ENCODE measurements around the gene RNASE11.

RNASE11 gene

DNA sequence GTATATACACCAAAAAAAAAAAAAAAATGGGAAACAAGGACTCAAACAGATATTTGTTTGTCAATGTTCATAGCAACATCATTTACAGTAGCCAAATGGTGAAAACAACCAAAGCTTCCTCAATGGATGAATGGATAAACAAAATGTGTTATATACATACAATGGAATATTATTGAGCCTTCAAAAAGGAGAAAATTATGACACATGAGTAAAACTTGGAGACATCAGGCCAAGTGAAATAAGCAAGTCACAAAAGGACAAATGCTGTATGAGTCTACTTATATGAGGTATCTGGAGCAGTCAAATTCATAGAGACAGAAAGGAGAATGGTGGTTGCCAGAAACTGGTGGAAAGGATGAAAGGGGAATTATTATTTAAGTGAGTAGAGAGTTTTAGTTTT is 34.8 kb downstream of the RNASE11 start:
- TF ChIP-seq, protein P1, sequence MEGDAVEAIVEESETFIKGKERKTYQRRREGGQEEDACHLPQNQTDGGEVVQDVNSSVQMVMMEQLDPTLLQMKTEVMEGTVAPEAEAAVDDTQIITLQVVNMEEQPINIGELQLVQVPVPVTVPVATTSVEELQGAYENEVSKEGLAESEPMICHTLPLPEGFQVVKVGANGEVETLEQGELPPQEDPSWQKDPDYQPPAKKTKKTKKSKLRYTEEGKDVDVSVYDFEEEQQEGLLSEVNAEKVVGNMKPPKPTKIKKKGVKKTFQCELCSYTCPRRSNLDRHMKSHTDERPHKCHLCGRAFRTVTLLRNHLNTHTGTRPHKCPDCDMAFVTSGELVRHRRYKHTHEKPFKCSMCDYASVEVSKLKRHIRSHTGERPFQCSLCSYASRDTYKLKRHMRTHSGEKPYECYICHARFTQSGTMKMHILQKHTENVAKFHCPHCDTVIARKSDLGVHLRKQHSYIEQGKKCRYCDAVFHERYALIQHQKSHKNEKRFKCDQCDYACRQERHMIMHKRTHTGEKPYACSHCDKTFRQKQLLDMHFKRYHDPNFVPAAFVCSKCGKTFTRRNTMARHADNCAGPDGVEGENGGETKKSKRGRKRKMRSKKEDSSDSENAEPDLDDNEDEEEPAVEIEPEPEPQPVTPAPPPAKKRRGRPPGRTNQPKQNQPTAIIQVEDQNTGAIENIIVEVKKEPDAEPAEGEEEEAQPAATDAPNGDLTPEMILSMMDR (IDR thresholded peaks at IDR 0.05; ENCODE audit: insufficient read depth, low read depth, low read length, missing control alignments): no peak
- H3K4me3 ChIP-seq (ENCODE audit: low read length): no peak overlapping the region
- no peak for DNase-seq (ENCODE audit: low read depth)

DNA sequence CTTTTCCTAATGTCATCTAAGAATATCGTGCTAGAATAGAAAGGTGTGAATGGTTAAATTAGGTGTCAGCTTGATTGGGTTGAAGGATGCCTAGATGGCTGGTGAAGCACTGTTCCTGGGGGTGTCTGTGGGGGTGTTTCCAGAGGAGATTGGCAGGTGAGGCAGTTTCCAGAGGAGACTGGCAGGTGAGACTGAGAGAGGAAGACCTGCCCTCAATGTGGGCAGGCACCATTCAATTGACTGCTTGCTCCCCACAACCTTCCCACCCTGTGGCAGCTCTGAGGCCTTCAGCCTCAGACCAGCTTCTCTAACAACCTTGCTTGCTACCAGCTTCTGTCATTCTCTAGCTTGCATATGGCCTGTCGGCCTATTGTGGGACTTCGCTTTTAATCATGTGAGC is 36.2 kb downstream of the RNASE11 start:
- no peak for DNase-seq (ENCODE audit: low read depth)
- TF ChIP-seq, protein P1 (IDR thresholded peaks at IDR 0.05; ENCODE audit: insufficient read depth, low read depth, low read length, missing control alignments): no peak
- H3K4me3 ChIP-seq (ENCODE audit: low read length): no peak overlapping the region

DNA sequence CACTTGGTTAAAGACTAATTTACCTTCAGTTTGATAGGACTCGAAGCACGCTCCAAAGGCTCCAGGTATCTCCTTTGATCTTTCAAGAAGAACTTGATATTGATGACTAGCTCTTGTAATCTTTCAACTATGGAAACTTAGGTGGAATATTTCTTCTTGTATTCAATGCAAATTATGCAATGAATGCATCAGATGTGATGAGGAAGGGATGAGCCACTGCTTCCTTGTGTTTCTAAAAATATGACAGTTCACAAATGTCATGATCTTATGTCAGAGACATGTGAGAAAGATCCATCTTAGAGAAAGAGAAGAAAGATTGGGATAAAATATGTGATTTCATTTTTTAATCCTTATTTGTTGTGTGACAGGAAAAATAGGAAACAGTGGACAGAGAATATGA is 36.9 kb downstream of the RNASE11 start:
- TF ChIP-seq, protein P1 (IDR thresholded peaks at IDR 0.05; ENCODE audit: insufficient read depth, low read depth, low read length, missing control alignments): no peak
- DNase-seq (ENCODE audit: low read depth): peak; percentile 50
- H3K4me3 ChIP-seq (ENCODE audit: low read length): no peak overlapping the region

DNA sequence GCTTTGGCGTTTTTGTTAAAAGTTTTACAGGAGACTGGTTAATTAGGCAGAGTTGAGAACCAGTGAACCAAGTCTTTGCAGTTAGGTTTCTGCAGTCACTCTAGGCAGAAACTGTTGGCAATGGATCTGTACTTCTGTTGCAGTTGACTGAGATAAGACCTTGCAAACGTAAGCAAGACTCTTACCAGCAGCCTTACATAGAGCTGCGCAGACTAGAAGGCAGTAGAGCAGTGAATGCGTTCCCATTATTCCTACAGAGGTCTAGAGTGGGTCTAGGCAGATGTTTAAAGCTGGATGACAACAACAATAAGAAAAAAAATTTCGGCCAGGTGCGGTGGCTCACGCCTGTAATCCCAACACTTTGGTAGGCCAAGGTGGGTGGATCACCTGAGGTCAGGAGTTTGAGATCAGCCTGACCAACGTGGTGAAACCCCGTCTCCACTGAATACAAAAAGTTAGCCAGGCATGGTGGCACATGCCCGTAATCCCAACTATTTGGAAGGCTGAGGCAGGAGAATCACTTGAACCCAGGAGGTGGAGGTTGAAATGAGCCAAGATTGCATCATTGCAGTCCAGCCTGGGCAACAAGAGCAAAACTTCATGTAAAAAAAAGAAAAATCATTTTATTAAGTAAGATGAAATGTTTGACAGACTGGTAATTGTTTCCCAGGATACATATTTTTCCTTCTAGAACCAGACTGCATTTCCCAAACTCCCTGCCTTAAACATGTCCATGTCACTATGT is 39.2 kb downstream of the RNASE11 start:
- TF ChIP-seq, protein P1 (IDR thresholded peaks at IDR 0.05; ENCODE audit: insufficient read depth, low read depth, low read length, missing control alignments): no peak
- DNase-seq (ENCODE audit: low read depth): no peak
- no peak overlapping the region for H3K4me3 ChIP-seq (ENCODE audit: low read length)

DNA sequence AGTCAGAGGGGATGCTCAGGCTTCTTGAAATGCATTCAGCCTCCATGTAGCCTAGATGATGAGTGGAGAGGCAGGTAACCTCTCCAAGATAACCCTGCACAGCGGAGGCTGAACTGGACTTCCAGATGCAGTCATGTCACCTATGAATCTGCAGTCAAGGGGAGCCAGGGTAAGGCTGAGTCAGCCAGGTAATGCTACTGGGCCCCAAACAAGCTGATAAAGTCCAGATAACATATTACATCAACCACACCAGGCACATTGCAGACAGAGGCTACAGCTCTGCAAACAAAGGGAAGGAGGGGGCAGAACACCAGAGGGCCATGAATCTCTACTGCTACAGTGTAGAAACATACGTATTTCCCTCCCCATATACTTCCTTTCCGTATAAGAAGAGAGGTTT is 40.9 kb downstream of the RNASE11 start:
- H3K4me3 ChIP-seq (ENCODE audit: low read length): no peak overlapping the region
- no peak for DNase-seq (ENCODE audit: low read depth)
- TF ChIP-seq, protein P1 (IDR thresholded peaks at IDR 0.05; ENCODE audit: insufficient read depth, low read depth, low read length, missing control alignments): no peak

DNA sequence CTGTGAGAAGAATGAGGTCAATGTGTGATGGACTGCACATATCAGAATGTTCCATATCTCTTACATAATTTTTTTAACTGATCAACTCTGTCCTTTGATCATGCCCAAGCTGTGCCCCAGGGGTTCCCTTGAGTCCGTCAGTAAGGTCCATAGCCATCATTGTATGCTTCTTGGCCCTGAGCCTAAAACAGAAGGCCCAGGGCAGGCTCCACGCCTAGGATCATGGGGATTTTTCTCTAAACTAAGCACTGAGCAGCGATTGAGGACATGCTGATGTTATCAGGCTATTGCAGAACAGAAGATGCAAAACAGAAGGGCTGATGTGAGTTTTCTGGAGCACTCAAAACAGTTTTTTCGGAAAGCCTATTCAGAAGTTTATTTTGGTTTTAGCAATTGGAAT is 47.9 kb downstream of the RNASE11 start:
- no peak for DNase-seq (ENCODE audit: low read depth)
- TF ChIP-seq, protein P1 (IDR thresholded peaks at IDR 0.05; ENCODE audit: insufficient read depth, low read depth, low read length, missing control alignments): no peak
- H3K4me3 ChIP-seq (ENCODE audit: low read length): no peak overlapping the region

Measured in epithelial cell of esophagus (primary cell).